ENCODE data around the gene DNAH10.

DNA sequence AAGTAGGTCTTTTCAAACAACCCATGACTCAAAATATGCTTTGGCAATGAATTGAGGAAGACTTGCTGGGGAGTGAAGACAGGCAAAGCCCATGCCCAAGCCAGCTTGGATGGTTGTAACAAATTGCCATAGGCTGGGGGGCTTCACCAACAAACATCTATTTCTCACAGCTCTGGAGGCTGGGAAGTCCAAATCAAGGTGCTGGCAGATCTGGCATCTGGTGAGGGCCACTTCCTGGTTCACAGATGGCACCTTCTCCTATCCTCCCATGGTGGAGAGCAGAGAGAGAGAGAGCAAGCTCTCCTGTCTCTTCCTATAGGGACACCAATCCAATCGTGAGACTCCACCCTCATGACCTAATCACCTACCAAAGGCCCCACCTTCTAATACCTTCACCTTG lies 11.3 kb downstream of the DNAH10 start:
- TF ChIP-seq OSR1 (CRISPR knock-in tag; IDR thresholded peaks at IDR 0.05) (no peak), PPARA (CRISPR knock-in tag; IDR thresholded peaks at IDR 0.05; ENCODE audit: borderline replicate concordance) (no peak), RARB (CRISPR knock-in tag; IDR thresholded peaks at IDR 0.05) (no peak)
- TF ChIP-seq, protein P1, sequence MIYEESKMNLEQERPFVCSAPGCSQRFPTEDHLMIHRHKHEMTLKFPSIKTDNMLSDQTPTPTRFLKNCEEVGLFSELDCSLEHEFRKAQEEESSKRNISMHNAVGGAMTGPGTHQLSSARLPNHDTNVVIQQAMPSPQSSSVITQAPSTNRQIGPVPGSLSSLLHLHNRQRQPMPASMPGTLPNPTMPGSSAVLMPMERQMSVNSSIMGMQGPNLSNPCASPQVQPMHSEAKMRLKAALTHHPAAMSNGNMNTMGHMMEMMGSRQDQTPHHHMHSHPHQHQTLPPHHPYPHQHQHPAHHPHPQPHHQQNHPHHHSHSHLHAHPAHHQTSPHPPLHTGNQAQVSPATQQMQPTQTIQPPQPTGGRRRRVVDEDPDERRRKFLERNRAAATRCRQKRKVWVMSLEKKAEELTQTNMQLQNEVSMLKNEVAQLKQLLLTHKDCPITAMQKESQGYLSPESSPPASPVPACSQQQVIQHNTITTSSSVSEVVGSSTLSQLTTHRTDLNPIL (CRISPR knock-in tag; IDR thresholded peaks at IDR 0.05; ENCODE audit: low read depth): no peak
